SJCRH30 (cell line): ENCODE measurements around the gene INTS1. TPM values are rescaled to one million over a fixed set of nuclear protein-coding genes. Genes with fewer than 3 reads are reported as not detected.

ENCODE experiments used
- DNase-seq, 2 experiments: peaks; one replicate each; pipeline ENCODE4 v3.0.0-alpha.2; 2015 to 2020
- H3K27ac ChIP-seq: fragments of 250-450 bp; sonication (Bioruptor Pico); 2 replicates; pipeline ENCODE4 v1.5.1; 2020; ENCODE audit warnings: mild to moderate bottlenecking, moderate library complexity
- H3K27me3 ChIP-seq: fragments of 250-450 bp; sonication (Bioruptor Pico); 2 replicates; pipeline ENCODE4 v1.5.1; 2020; ENCODE audit warnings: mild to moderate bottlenecking, moderate library complexity
- H3K36me3 ChIP-seq: fragments of 250-450 bp; sonication (Bioruptor Pico); 2 replicates; pipeline ENCODE4 v1.5.1; 2020; ENCODE audit warnings: mild to moderate bottlenecking, moderate library complexity
- H3K4me1 ChIP-seq: fragments of 250-450 bp; sonication (Bioruptor Pico); 2 replicates; pipeline ENCODE4 v1.5.1; 2020; ENCODE audit warnings: mild to moderate bottlenecking, moderate library complexity
- H3K4me3 ChIP-seq: fragments of 250-450 bp; sonication (Bioruptor Pico); 2 replicates; pipeline ENCODE4 v1.5.1; 2020; ENCODE audit warnings: mild to moderate bottlenecking, moderate library complexity
- H3K9me3 ChIP-seq: fragments of 250-450 bp; sonication (Bioruptor Pico); replicated peaks from 2 replicates; pipeline ENCODE4 v1.5.1; 2020; ENCODE audit warnings: mild to moderate bottlenecking, moderate library complexity
- total RNA-seq: library from RNA; depleted of rRNA; stranded (reverse); fragments of >200 nt; shearing (Covaris generic); gene quantifications from 2 replicates; pipeline ENCODE4 v1.2.3, GENCODE V29; 2014

Gene INTS1
- total RNA-seq, 1 experiment from 2014 or later = 25.1 TPM

GRCh38 chr7:1486571-1486970, 17.6 kb downstream of the INTS1 start:
- Histone ChIP-seq H3K36me3 (no peaks in the 10 kb centered on the region), H3K9me3 (no peaks in the 10 kb centered on the region), H3K4me3 (no peak overlapping the region), H3K4me1 (no peaks in the 10 kb centered on the region), H3K27ac (no peak overlapping the region), H3K27me3 (no peaks in the 10 kb centered on the region)
- no peak for DNase-seq

- Histone ChIP-seq H3K36me3 (no peaks in the 10 kb centered on the region), H3K4me1 (no peaks in the 10 kb centered on the region), H3K27ac (no peak overlapping the region), H3K27me3 (no peaks in the 10 kb centered on the region), H3K4me3 (no peak overlapping the region), H3K9me3 (no peaks in the 10 kb centered on the region)
- DNase-seq = no peak
Observed at GRCh38 chr7:1485156-1485555, 19.0 kb downstream of the INTS1 start.

GRCh38 chr7:1484569-1484968, 19.6 kb downstream of the INTS1 start:
- H3K27me3 ChIP-seq = no peaks in the 10 kb centered on the region
- H3K27ac ChIP-seq = no peak overlapping the region
- DNase-seq = no peak
- no peaks in the 10 kb centered on the region for H3K36me3 ChIP-seq
- H3K9me3 ChIP-seq = no peaks in the 10 kb centered on the region
- H3K4me1 ChIP-seq = no peaks in the 10 kb centered on the region
- no peak overlapping the region for H3K4me3 ChIP-seq

- H3K27ac ChIP-seq = no peak overlapping the region
- no peak for DNase-seq
- H3K4me1 ChIP-seq = no peaks in the 10 kb centered on the region
- no peaks in the 10 kb centered on the region for H3K27me3 ChIP-seq
- H3K9me3 ChIP-seq = no peaks in the 10 kb centered on the region
- H3K36me3 ChIP-seq = no peaks in the 10 kb centered on the region
- H3K4me3 ChIP-seq = no peak overlapping the region
Observed at GRCh38 chr7:1483536-1484505, 20.4 kb downstream of the INTS1 start.

GRCh38 chr7:1483079-1483478, 21.1 kb downstream of the INTS1 start:
- no peaks in the 10 kb centered on the region for H3K36me3 ChIP-seq

GRCh38 chr7:1481300-1481699, 22.9 kb downstream of the INTS1 start:
- Histone ChIP-seq H3K9me3 (no peaks in the 10 kb centered on the region), H3K36me3 (no peaks in the 10 kb centered on the region), H3K4me3 (no peak overlapping the region), H3K27ac (no peak overlapping the region), H3K4me1 (no peaks in the 10 kb centered on the region), H3K27me3 (no peaks in the 10 kb centered on the region)
- no peak for DNase-seq

More at GRCh38 chr7:1483079-1483478, 21.1 kb downstream of the INTS1 start:
- H3K4me3 ChIP-seq = no peak overlapping the region
- no peaks in the 10 kb centered on the region for H3K27me3 ChIP-seq
- H3K27ac ChIP-seq = no peak overlapping the region
- no peak for DNase-seq
- H3K9me3 ChIP-seq = no peaks in the 10 kb centered on the region
- H3K4me1 ChIP-seq = no peaks in the 10 kb centered on the region

- Histone ChIP-seq H3K9me3 (no peaks in the 10 kb centered on the region), H3K36me3 (no peaks in the 10 kb centered on the region), H3K27ac (no peak overlapping the region), H3K4me1 (no peaks in the 10 kb centered on the region), H3K27me3 (no peaks in the 10 kb centered on the region), H3K4me3 (no peak overlapping the region)
- DNase-seq = no peak
Observed at GRCh38 chr7:1480670-1481069, 23.5 kb downstream of the INTS1 start.

- no peaks in the 10 kb centered on the region for H3K9me3 ChIP-seq
- H3K36me3 ChIP-seq = no peaks in the 10 kb centered on the region
- no peak for DNase-seq
- no peak overlapping the region for H3K27ac ChIP-seq
- no peak overlapping the region for H3K4me3 ChIP-seq
- no peaks in the 10 kb centered on the region for H3K4me1 ChIP-seq
- no peaks in the 10 kb centered on the region for H3K27me3 ChIP-seq
Observed at GRCh38 chr7:1479287-1479686, 24.9 kb downstream of the INTS1 start.

- Histone ChIP-seq H3K36me3 (peaks cover 4% of the 10 kb centered on the region; the same call in 1 of the 2 replicates), H3K27me3 (no peaks in the 10 kb centered on the region), H3K4me1 (no peaks in the 10 kb centered on the region), H3K27ac (no peak overlapping the region), H3K4me3 (no peak overlapping the region), H3K9me3 (no peaks in the 10 kb centered on the region)
- DNase-seq = no peak
Observed at GRCh38 chr7:1478480-1478879, 25.7 kb downstream of the INTS1 start.

GRCh38 chr7:1476859-1477258, 27.3 kb downstream of the INTS1 start:
- Histone ChIP-seq H3K36me3 (peaks cover 4% of the 10 kb centered on the region; the same call in 1 of the 2 replicates), H3K4me3 (no peak overlapping the region), H3K9me3 (no peaks in the 10 kb centered on the region), H3K4me1 (no peaks in the 10 kb centered on the region), H3K27ac (no peak overlapping the region), H3K27me3 (no peaks in the 10 kb centered on the region)
- no peak for DNase-seq

- Histone ChIP-seq H3K36me3 (peaks cover 4% of the 10 kb centered on the region; the same call in 1 of the 2 replicates), H3K27me3 (no peaks in the 10 kb centered on the region), H3K9me3 (no peaks in the 10 kb centered on the region), H3K4me3 (no peak overlapping the region), H3K27ac (no peak overlapping the region), H3K4me1 (no peaks in the 10 kb centered on the region)
- DNase-seq = no peak
Observed at GRCh38 chr7:1475991-1476390, 28.2 kb downstream of the INTS1 start.

GRCh38 chr7:1475393-1475792, 28.8 kb downstream of the INTS1 start:
- Histone ChIP-seq H3K4me1 (no peaks in the 10 kb centered on the region), H3K36me3 (peaks cover 4% of the 10 kb centered on the region; the same call in 1 of the 2 replicates), H3K9me3 (no peaks in the 10 kb centered on the region), H3K27ac (no peak overlapping the region), H3K4me3 (no peak overlapping the region), H3K27me3 (no peaks in the 10 kb centered on the region)
- DNase-seq = no peak

- Histone ChIP-seq H3K4me1 (no peaks in the 10 kb centered on the region), H3K9me3 (no peaks in the 10 kb centered on the region), H3K4me3 (no peak overlapping the region), H3K27ac (no peak overlapping the region), H3K27me3 (no peaks in the 10 kb centered on the region), H3K36me3 (peaks cover 4% of the 10 kb centered on the region; the same call in 1 of the 2 replicates)
- DNase-seq = no peak
Observed at GRCh38 chr7:1474736-1475135, 29.5 kb downstream of the INTS1 start.

GRCh38 chr7:1473864-1474512, 30.2 kb downstream of the INTS1 start:
- Histone ChIP-seq H3K27ac (no peak overlapping the region), H3K4me1 (no peaks in the 10 kb centered on the region), H3K36me3 (peaks cover 4% of the 10 kb centered on the region; the same call in 1 of the 2 replicates), H3K27me3 (no peaks in the 10 kb centered on the region), H3K9me3 (no peaks in the 10 kb centered on the region), H3K4me3 (no peak overlapping the region)
- DNase-seq = peak; percentile 71 to 72

GRCh38 chr7:1470901-1471300, 33.3 kb downstream of the INTS1 start:
- Histone ChIP-seq H3K27ac (no peak overlapping the region), H3K4me1 (no peaks in the 10 kb centered on the region), H3K4me3 (no peak overlapping the region), H3K36me3 (peaks cover 4% of the 10 kb centered on the region; the same call in 1 of the 2 replicates), H3K27me3 (no peaks in the 10 kb centered on the region), H3K9me3 (no peaks in the 10 kb centered on the region)
- no peak for DNase-seq
